DMS 273 treated with DMSO at 0.1 percent for 48 hours (cell line): ENCODE data around the gene TRIM9.

Source experiments
- DNase-seq: peaks from one replicate; lab custom pipeline; 2025; lab: John Stamatoyannopoulos, UW

Gene TRIM9

GRCh38 chr14:51056421-51056820 lies 38.5 kb downstream of the TRIM9 start:
- DNase-seq, result no peak

- no peak for DNase-seq
Observed at GRCh38 chr14:51053157-51053556, 41.7 kb downstream of the TRIM9 start.

GRCh38 chr14:51044961-51045360 lies 49.9 kb downstream of the TRIM9 start:
- DNase-seq, result no peak

- no peak for DNase-seq
Observed at GRCh38 chr14:51041883-51042282, 53.0 kb downstream of the TRIM9 start.

GRCh38 chr14:51041108-51041531 lies 53.8 kb downstream of the TRIM9 start:
- DNase-seq, result no peak

GRCh38 chr14:51039252-51039651 lies 55.7 kb downstream of the TRIM9 start:
- DNase-seq, result no peak

GRCh38 chr14:51035611-51036192 lies 59.2 kb downstream of the TRIM9 start:
- no peak for DNase-seq

GRCh38 chr14:51028851-51029754 lies 65.8 kb downstream of the TRIM9 start:
- no peak for DNase-seq

GRCh38 chr14:51028361-51028760 lies 66.5 kb downstream of the TRIM9 start:
- DNase-seq, result no peak

GRCh38 chr14:51024377-51024776 lies 70.5 kb downstream of the TRIM9 start:
- no peak for DNase-seq

- no peak for DNase-seq
Observed at GRCh38 chr14:51023964-51024363, 70.9 kb downstream of the TRIM9 start.

- no peak for DNase-seq
Observed at GRCh38 chr14:51022769-51023168, 72.1 kb downstream of the TRIM9 start.

GRCh38 chr14:51020024-51020710 lies 74.7 kb downstream of the TRIM9 start:
- no peak for DNase-seq

GRCh38 chr14:51019089-51019488 lies 75.8 kb downstream of the TRIM9 start:
- no peak for DNase-seq

- DNase-seq, result no peak
Observed at GRCh38 chr14:51018521-51018920, 76.4 kb downstream of the TRIM9 start.

- DNase-seq, result no peak
Observed at GRCh38 chr14:51014625-51015024, 80.3 kb downstream of the TRIM9 start.

- no peak for DNase-seq
Observed at GRCh38 chr14:51014086-51014485, 80.8 kb downstream of the TRIM9 start.

- DNase-seq, result no peak
Observed at GRCh38 chr14:51012055-51012454, 82.8 kb downstream of the TRIM9 start.

- DNase-seq, result no peak
Observed at GRCh38 chr14:51008446-51008845, 86.5 kb downstream of the TRIM9 start.

GRCh38 chr14:51006781-51007211 lies 88.1 kb downstream of the TRIM9 start:
- peak; percentile 94 for DNase-seq

- DNase-seq, result no peak
Observed at GRCh38 chr14:51006324-51006723, 88.6 kb downstream of the TRIM9 start.

GRCh38 chr14:51004801-51005526 lies 89.9 kb downstream of the TRIM9 start:
- no peak for DNase-seq
